Measurements from ENCODE around the gene RAB20.

Gene RAB20

DNA sequence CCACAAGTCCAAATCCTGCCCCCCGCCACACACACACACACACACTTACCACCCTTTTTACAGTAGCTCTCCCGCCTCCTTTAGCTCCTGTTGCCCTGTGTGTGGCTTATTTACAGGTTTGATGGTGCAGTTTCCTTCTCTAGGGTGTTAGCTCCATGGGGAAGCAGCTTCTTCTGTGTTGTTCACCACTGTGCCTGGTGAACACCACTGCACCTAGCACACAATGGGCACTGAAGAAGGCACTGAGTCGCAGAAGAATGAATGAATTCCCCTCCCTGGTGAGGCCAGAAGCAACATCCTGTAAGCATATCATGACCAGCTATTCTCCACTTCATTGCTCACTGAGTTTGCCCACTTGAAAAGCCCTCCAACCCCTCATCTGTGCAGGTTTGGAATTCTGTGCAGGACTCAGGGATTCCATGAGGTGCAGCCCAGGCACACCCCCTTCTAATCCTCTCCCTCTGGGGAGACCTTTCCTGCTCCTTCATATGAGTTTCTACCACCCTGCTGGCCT is 3.0 kb upstream of the RAB20 start:
- Histone ChIP-seq H3K4me1 (no peaks in the 10 kb centered on the region), H3K9me3 (no peaks in the 10 kb centered on the region), H3K27me3 (peaks cover 47% of the 10 kb centered on the region), H3K36me3 (no peaks in the 10 kb centered on the region; the same call in 1 of the 2 replicates), H3K4me3 (ENCODE audit: low read depth, low read length) (no peak overlapping the region)
- TF ChIP-seq, protein P1, sequence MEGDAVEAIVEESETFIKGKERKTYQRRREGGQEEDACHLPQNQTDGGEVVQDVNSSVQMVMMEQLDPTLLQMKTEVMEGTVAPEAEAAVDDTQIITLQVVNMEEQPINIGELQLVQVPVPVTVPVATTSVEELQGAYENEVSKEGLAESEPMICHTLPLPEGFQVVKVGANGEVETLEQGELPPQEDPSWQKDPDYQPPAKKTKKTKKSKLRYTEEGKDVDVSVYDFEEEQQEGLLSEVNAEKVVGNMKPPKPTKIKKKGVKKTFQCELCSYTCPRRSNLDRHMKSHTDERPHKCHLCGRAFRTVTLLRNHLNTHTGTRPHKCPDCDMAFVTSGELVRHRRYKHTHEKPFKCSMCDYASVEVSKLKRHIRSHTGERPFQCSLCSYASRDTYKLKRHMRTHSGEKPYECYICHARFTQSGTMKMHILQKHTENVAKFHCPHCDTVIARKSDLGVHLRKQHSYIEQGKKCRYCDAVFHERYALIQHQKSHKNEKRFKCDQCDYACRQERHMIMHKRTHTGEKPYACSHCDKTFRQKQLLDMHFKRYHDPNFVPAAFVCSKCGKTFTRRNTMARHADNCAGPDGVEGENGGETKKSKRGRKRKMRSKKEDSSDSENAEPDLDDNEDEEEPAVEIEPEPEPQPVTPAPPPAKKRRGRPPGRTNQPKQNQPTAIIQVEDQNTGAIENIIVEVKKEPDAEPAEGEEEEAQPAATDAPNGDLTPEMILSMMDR (IDR thresholded peaks at IDR 0.05; ENCODE audit: low read depth, low read length): no peak
- DNase-seq: no peak

DNA sequence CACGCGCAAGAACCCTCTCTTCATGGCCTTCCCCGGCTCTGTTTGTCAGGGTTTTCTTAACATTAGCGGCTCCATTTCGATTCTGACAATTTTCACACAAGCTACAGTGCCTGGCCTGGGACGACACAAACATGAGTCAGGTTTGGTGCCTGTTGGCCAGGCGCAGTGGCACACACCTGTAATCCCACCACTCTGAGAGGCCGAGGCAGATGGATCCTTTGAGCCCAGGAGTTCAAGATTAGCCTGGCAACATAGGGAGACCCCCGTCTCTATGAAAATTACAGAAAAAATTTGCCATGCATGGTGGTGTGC is 1.9 kb upstream of the RAB20 start:
- H3K4me1 ChIP-seq: no peaks in the 10 kb centered on the region
- H3K9me3 ChIP-seq: no peaks in the 10 kb centered on the region
- no peak overlapping the region for H3K4me3 ChIP-seq (ENCODE audit: low read depth, low read length)
- DNase-seq: no peak
- peaks cover 50% of the 10 kb centered on the region for H3K27me3 ChIP-seq
- H3K36me3 ChIP-seq: no peaks in the 10 kb centered on the region; the same call in 1 of the 2 replicates
- TF ChIP-seq, protein P1 (IDR thresholded peaks at IDR 0.05; ENCODE audit: low read depth, low read length): no peak

DNA sequence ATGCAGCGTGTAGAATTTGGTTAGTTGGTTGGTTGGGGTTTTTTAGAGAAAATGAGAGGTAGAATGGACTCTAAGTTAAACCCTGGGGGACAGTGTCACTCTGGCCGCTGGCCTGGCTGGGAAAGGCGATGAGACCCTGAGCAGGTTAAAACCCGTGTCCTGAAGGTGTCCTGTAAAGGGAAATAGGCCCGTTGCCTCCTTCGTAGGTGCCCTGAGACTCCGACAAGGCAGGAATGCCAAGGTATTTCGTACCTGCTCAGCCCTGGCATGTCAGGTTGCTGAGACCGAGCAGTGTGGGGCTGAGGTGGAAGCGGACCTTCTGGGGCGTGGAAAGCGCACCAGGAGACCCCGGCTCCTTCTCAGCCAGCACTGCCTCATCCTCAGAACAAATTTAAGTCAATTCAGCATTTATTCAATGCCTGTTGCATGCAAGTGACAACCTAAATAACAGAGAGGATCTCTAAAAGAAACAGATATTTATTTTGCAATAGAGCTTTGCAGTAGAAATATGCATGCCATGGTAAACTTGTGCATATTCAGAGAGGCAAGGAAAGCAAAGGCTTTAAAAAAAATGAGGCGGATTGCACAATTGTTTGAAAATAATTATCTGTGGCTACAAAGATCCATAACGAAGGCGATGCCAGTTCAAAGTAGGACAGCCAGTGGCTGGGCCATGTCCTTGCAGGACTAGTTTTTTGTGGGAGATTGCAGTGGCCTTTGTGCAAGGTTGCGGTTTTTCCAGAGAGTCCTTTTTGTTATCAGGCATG is 1.4 kb upstream of the RAB20 start:
- Histone ChIP-seq H3K36me3 (no peaks in the 10 kb centered on the region; the same call in 1 of the 2 replicates), H3K27me3 (peaks cover 52% of the 10 kb centered on the region), H3K9me3 (no peaks in the 10 kb centered on the region), H3K4me3 (ENCODE audit: low read depth, low read length) (no peak overlapping the region), H3K4me1 (no peaks in the 10 kb centered on the region)
- no peak for DNase-seq
- TF ChIP-seq, protein P1 (IDR thresholded peaks at IDR 0.05; ENCODE audit: low read depth, low read length): no peak

DNA sequence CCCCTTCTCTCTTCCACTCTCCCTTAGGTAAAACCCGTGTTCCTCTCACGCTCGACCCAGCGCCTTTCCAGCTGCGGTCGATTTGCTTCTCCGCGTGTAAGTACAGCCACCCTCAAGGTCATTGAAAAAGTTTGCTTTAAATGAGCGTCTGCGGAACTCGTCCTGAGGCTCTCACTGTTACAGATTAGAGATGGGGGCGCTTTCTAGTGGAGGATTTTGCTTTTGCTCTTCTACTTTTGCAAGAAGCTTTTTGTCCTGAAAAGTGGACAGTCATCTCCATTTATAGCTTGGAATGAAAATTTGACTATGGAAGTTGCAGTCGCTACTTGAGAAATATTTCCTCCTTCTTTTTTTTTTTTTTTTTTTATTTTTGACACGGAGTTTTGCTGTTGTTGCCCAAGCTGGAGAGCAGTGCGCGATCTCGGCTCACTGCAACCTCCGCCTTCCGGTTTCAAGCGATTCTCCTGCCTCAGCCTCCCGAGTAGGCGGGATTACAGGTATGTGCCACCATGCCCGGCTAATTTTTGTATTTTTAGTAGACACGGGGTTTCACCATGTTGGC is 595 bp upstream of the RAB20 start:
- Histone ChIP-seq H3K4me1 (no peaks in the 10 kb centered on the region), H3K27me3 (peaks cover 59% of the 10 kb centered on the region), H3K4me3 (ENCODE audit: low read depth, low read length) (peak overlapping the region; percentile 65), H3K9me3 (no peaks in the 10 kb centered on the region), H3K36me3 (no peaks in the 10 kb centered on the region; the same call in 1 of the 2 replicates)
- no peak for DNase-seq
- TF ChIP-seq, protein P1 (IDR thresholded peaks at IDR 0.05; ENCODE audit: low read depth, low read length): no peak

DNA sequence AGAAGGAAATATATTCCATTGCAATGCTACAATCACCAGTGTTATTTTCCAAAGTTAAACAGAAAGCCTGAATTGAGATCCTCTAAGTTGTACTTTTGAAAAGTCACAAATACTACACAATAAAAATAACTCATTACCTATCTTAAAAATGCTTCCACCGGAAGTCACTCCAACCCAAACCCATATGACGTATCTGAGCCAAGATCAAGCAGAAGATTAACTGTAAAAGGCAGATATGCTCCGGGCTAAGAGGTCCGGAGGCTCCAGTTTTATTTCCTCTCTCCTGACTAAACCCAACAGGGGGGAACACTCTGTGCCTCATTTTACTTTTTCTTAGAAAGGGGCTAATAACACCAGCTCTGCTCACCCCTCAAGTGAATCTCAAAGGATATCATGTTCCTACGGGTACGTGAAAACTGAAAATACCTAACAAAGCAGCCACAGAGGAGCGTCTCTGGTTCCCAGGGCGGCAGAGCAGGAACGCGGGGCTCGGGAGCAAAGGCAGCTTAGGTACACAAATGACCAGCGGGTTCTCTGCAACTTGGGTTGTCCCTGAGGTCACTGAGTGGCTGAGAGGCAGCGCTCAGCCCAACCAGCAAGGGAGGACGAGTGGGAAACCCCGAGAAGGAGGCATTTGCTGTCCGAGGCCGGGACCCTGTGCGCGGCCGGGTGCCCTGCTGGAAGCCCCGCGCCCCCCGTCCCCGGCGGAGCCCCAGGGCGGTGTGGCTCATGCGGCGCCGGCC is 750 bp downstream of the RAB20 start:
- TF ChIP-seq, protein P1 (IDR thresholded peaks at IDR 0.05; ENCODE audit: low read depth, low read length): no peak

More for the DNA sequence above, 750 bp downstream of the RAB20 start:
- H3K27me3 ChIP-seq: peaks cover 66% of the 10 kb centered on the region
- no peaks in the 10 kb centered on the region; the same call in 1 of the 2 replicates for H3K36me3 ChIP-seq
- DNase-seq: no peak
- H3K4me3 ChIP-seq (ENCODE audit: low read depth, low read length): peak overlapping the region; percentile 65
- no peaks in the 10 kb centered on the region for H3K9me3 ChIP-seq
- H3K4me1 ChIP-seq: no peaks in the 10 kb centered on the region
